ENCODE results near the gene FBXL16. TPM values are rescaled to one million over a fixed set of nuclear protein-coding genes. Genes with fewer than 3 reads are reported as not detected.

FBXL16 gene
- total RNA-seq, 4 donors from 2014 or later: not detected

DNA sequence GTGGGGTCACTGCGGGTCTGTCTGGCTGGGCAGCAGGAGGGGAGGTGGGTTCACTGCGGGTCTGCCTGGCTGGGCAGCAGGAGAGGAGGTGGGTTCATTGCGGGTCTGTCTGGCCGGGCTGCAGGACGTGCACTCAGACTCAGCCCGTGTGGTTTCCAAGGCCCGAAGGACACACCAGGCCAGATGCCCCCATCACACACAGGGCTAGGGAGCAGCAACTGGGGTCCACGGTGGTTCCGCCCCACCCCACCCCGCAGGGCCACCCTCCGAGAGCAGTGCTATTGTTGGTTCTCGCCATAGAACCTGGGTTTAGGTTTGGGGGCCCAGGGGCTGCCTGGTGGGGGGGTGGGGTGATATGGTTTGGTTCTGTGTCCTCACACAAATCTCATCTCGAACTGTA is 41.0 kb upstream of the FBXL16 start:
- TF ChIP-seq, protein P1, sequence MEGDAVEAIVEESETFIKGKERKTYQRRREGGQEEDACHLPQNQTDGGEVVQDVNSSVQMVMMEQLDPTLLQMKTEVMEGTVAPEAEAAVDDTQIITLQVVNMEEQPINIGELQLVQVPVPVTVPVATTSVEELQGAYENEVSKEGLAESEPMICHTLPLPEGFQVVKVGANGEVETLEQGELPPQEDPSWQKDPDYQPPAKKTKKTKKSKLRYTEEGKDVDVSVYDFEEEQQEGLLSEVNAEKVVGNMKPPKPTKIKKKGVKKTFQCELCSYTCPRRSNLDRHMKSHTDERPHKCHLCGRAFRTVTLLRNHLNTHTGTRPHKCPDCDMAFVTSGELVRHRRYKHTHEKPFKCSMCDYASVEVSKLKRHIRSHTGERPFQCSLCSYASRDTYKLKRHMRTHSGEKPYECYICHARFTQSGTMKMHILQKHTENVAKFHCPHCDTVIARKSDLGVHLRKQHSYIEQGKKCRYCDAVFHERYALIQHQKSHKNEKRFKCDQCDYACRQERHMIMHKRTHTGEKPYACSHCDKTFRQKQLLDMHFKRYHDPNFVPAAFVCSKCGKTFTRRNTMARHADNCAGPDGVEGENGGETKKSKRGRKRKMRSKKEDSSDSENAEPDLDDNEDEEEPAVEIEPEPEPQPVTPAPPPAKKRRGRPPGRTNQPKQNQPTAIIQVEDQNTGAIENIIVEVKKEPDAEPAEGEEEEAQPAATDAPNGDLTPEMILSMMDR (IDR thresholded peaks at IDR 0.05; ENCODE audit: low read depth): no peak

DNA sequence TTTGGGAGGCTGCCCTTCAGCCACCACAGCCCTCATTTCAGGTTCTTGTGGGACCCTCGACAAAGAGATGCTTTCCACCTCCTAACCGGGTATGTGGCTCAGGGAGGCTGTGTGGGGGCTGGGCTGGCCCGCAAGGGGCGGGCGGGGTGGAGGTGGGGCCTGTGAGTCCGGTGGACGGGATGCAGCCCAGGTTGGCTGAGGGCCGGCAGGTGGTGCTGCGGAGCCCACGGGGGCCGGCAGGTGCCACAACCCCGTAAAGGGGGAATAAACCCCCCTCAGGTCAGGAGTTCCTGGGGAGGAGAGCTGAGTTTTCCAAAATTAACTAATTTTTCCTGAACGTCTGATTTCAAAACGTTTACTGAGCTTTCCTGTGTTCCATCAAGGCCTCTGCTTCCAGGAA is 40.1 kb upstream of the FBXL16 start:
- TF ChIP-seq, protein P1 (IDR thresholded peaks at IDR 0.05; ENCODE audit: low read depth): no peak

DNA sequence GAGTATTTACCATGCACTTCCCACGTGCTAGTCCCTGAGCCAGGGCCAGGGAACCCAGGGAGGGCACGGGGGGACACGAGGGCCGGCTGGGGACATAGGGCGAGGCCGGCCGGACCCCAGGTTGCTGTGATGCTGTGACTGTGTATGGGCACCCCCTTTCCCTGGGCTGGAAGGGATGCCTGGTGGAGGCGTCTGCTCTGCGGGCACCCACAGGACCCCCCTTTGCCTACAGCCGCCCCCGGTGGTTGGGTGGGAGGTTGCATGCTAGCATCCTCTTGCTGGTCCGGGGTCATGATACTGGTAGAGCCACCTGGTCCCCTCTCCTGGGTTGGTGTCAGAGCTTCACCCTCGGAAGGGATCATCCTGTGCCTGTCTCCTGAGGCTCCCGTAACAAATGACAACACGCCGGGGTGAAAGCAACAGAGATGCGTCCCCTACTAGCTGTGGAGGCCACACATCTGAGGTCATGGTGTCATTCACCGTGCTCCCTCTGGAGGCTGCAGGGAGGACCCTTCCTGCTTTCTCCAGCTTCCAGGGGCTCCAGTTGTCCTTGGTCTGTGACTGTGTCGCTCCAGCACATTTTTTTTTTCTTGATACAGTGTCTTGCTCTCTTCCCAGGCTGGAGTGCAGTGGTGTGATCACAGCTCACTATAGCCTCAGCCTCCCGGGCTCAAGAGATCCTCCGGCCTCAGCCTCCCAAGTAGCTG is 38.3 kb upstream of the FBXL16 start:
- TF ChIP-seq, protein P1 (IDR thresholded peaks at IDR 0.05; ENCODE audit: low read depth): no peak

DNA sequence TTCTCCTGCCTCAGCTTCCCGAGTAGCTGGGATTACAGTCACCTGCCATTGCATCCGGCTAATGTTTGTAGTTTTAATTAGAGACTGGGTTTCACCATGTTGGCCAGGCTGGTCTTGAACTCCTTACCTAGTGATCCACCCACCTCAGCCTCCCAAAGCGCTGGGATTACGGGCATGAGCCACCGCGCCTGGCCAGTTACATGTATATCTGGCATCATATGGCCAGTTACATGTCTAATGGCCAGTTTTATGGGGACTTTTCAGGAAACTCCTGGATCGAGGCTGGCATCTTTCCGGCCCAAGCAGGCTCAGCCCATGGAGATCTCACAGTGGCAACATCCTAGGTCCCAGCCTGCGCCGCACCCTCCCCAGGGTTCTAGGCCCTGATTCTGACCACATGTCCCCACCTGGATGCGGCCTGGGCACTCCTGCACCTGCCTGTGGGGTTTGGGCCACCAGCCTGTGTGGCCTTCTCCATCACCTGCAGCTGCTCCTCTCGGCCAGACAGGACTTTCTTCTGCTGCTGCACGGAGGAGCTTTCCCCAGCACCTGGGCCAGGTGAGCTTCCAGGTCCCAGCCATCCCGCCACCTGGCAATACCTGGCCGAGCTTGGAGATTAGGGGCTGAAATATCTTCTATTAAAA is 36.5 kb upstream of the FBXL16 start:
- TF ChIP-seq, protein P1 (IDR thresholded peaks at IDR 0.05; ENCODE audit: low read depth): no peak

DNA sequence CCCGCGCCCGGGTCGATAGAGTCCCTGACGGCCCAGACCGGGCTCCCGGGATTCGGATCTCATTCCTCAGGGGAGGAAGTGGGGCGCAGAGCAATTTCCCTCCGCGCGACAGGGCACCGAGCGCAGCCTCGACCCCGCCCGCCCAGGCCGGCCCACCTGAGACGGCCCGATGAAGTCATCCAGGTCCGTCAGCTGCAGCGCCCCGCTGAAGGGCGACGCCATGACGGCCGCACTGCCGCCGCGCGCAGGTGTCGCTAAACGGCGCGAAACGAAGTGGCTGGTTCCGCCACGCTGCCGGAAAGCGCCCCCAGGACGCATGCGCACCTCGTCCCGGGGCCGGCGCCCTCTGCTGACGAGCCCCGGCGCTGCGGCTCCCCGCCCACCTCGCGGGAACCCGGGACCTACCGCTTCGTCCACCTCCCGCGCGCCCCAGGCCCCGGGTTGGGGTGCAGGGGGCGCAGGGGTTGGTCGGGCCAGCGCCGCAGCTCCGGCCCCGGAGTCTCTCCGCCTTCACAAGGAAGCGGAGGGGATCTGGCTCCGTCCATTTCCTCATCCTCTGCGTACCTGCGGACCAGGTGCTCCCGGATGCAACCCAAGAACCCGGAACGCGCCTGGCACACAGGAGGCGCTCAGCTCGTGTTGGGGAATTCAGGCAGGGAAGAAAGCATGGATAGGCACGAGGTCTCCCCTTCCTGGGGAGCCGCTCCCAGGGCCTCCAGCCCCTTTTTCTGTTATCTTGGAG is 35.3 kb upstream of the FBXL16 start, which contains the start of gene CIAO3:
CIAO3 (minus strand) TSS at position 234 of the 742 bp plus-strand sequence; CDS start at position 222, 12 bp downstream.
- TF ChIP-seq, protein P1 (IDR thresholded peaks at IDR 0.05; ENCODE audit: low read depth): no peak

DNA sequence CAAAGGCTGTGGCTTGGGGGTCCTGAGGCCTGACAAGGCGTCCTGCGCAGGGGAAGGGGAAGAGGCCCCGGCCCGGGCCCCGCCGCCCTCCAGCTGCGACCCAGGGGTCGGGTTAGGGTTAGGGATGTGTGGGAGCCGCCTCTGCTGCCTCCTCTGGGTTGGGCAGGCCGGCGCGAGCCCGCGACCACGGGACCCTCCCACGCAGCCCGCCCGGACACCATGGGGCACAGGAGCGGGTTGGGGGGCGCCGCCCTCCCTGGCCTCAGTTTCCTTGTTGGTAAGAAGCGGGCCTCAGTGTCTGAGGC is 34.8 kb upstream of the FBXL16 start:
- TF ChIP-seq, protein P1 (IDR thresholded peaks at IDR 0.05; ENCODE audit: low read depth): no peak

All from subcutaneous adipose tissue (tissue), 4 donors.